ENCODE results near the gene NOM1.

Gene NOM1

DNA sequence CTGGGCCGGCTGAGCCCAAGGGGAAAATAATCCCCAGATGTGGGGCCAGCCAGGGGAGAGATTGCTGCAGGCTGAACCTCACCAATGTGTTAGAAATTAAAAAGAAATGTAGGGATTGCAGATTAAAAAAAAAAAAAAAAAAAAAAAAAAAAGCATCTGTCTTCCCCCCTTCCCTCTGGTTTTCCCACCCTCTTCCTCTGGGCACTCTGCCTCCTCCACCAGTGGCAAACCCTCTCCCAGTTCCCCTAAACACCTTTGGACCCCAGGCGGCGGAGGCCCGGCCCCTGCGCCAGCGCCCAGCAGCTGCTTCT lies 53.9 kb downstream of the NOM1 start:
- DNase-seq (ENCODE audit: low read depth in 2 of 2, low spot score in 1 of 2) = no peak

DNA sequence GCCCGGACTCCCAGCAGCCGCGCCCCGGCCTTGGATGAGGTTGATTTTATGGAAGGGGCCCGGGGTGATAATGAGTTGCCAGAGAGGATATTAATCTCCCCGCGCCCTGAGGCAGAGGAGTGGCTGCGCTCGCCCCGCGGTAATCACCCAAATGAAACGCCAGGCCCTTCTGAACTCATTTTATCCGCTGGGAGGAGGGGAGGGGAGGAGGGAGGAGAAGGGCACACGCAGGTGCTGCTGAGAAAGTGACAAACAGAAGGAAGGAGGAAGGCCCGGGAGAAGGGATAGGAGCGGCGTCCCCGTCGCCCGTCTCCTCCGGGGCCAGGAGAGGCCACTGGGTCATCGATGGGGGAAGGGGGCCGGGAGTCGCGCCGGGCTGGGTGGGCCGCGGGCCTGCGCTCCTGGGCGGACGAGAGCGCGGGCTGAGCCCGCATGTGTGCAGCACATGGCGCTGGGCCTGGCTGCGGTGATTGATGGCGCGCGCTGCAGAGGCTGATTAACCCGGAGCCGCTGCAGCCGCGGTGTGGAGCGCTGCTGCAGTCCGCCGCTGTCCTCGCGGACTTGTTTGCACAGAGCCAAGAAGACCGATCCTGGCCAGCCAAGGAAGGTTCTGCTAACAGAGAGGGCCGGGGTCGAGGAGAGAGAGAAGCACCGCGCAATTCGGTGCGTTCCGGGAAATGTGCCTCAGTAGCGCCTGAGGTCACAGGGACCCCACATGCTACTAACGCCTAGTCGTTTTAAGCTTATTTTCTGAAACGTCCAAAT lies 54.4 kb downstream of the NOM1 start:
- no peak for DNase-seq (ENCODE audit: low read depth in 2 of 2, low spot score in 1 of 2)

- DNase-seq (ENCODE audit: low read depth in 2 of 2, low spot score in 1 of 2) = no peak
These were observed 55.3 kb downstream of the NOM1 start for GRCh38 chr7:157004521-157005455.

- DNase-seq (ENCODE audit: low read depth in 2 of 2, low spot score in 1 of 2) = no peak
These were observed 56.1 kb downstream of the NOM1 start for GRCh38 chr7:157005456-157006204.

- no peak for DNase-seq (ENCODE audit: low read depth in 2 of 2, low spot score in 1 of 2)
These were observed 56.8 kb downstream of the NOM1 start for GRCh38 chr7:157006205-157006747.

DNA sequence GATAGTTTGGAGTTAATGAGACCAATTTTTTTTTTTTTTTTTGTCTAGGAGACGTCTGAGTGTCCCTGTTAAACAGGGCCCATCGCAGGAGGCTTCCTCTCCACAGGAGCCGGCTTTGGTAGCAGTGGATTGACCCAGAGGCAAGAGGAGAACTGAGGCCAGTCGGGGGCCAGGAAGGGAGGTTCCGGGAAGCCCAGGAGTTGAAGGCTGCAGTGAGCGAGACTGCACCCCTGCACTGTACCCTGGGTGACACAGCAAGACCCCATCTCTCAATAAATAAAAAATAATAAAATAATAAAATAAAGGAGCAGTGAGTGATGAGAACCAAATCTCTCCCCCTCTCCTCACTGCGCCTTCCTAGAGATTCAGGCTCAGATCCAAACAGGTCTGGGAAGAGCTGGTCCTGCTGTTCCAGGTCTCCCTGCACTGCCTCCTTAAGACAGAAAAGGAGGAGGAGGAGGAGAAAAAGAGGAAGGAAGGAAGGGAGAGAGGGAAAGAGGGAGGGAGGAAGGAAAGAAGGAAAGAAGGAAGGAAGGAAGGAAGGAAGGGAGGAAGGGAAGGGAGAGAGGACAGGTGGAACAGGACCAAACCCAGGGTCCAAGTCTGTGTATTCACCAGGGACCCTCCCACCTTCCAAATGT lies 57.4 kb downstream of the NOM1 start:
- no peak for DNase-seq (ENCODE audit: low read depth in 2 of 2, low spot score in 1 of 2)

- DNase-seq (ENCODE audit: low read depth in 2 of 2, low spot score in 1 of 2) = no peak
These were observed 58.1 kb downstream of the NOM1 start for GRCh38 chr7:157007470-157008066.

GRCh38 chr7:157008206-157009169 lies 59.0 kb downstream of the NOM1 start:
- DNase-seq (ENCODE audit: low read depth in 2 of 2, low spot score in 1 of 2) = no peak

GRCh38 chr7:157009170-157009777 lies 59.8 kb downstream of the NOM1 start:
- no peak for DNase-seq (ENCODE audit: low read depth in 2 of 2, low spot score in 1 of 2)

GRCh38 chr7:157009778-157010587 lies 60.5 kb downstream of the NOM1 start:
- no peak for DNase-seq (ENCODE audit: low read depth in 2 of 2, low spot score in 1 of 2)

DNA sequence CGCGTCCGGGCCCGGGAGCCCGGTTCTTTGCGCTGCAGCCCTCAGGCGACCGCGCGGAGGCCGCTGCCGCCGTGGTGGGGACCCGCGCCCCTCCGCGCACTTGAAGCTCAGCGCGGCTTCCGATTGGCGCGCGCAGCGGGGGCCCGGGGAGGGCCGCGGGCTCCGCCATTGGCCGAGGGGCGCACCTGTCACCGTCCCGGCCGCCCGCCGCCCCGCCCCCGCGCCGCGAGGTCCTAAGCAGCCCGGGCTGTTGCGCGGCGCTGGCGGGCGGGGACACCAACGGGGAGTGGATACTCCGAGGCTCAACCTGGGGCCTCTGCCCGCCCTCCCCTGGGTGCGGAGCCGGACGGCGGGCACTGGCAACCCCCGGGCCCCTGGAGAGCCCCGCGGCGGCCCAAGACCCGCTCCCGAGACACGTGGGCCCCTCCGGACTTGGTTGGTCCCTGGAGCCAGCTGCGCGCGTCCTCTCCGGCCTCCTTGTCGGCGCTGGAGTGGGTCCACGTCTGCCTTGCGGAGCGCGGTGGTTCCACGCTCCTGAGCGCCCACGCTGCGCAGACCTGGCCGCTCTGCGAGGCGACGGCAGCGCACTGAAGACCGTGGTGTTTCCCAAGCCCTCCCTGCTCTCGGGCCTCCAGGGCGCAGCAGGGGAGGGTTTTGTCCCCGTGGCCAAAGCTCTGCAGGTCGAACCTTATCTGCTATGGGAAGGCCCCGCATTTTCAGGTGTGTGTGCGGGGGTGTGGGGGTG lies 61.2 kb downstream of the NOM1 start, which contains the start of gene MNX1:
TSS of gene MNX1 (minus strand) at position 76 of the 745 bp plus-strand sequence. CDS start 313 bp downstream, outside the sequence.
- no peak for DNase-seq (ENCODE audit: low read depth in 2 of 2, low spot score in 1 of 2)

GRCh38 chr7:157011333-157012112 lies 62.0 kb downstream of the NOM1 start:
- DNase-seq (ENCODE audit: low read depth in 2 of 2, low spot score in 1 of 2) = no peak

DNA sequence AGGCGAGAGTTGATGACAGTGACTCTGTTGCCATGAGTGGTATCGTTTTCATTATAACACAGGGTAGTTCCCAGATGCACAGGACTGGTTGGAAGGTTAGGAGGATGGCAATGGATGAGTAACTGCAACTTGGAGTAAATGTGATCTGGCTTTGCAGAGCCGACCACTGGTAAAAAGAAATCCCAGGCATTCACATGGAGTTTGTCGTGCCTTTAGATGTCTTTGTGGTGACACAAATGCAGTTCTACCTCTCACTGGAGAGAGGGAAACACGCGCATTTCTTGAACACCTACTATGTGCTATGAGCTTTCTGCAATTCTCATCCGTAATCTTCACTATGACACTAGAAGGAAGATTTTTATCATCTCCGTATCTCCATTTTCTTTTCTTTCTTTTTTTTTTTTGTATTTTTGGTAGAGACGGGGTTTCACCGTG lies 62.6 kb downstream of the NOM1 start:
- no peak for DNase-seq (ENCODE audit: low read depth in 2 of 2, low spot score in 1 of 2)

GRCh38 chr7:157013101-157013500 lies 63.6 kb downstream of the NOM1 start:
- DNase-seq (ENCODE audit: low read depth in 2 of 2, low spot score in 1 of 2) = no peak

GRCh38 chr7:157013602-157014549 lies 64.4 kb downstream of the NOM1 start:
- DNase-seq (ENCODE audit: low read depth in 2 of 2, low spot score in 1 of 2) = no peak
